22Rv1 (cell line): Measurements from ENCODE around the gene ZDHHC11B.

Source experiments
- ZFX ChIP-seq: fragments of 450-650 bp; IDR thresholded peaks from 2 replicates; pipeline ENCODE4 v1.6.1; 2017; ENCODE audit warnings: antibody characterized with exemption, borderline replicate concordance
- TF ChIP-seq, protein P1 (sequence below): fragments of 450-650 bp; IDR thresholded peaks from 2 replicates; pipeline ENCODE4 v1.5.1; 2017; ENCODE audit warnings: mild to moderate bottlenecking

DNA sequence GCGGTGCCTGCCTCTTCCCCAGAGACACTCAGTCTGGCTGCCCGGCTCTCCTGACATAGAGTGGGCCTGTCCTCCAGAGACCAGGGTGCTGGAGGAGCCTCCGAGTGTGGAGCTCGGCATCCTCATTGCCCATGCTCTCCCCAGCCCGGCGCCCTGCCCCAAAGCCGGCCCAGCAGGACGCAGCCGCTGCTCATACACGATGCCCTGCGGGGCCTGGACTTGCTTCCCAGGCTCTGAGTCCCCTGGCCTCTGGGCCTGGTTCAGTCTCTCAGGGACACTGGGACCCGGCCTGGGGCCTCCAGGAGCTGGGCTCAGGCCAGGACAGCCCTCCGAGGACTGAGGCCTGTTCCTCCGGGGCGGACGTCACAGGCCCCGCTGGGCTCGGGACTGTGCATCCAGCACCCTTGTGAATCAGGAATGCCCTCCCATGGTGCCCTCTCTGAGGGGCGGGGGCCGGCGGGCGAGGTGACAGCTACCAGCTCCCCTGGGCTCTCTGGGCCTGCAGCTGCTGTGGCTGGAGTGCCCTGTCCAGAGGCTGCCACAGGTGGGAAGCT lies 114.6 kb downstream of the ZDHHC11B start:
- TF ChIP-seq, protein P1, sequence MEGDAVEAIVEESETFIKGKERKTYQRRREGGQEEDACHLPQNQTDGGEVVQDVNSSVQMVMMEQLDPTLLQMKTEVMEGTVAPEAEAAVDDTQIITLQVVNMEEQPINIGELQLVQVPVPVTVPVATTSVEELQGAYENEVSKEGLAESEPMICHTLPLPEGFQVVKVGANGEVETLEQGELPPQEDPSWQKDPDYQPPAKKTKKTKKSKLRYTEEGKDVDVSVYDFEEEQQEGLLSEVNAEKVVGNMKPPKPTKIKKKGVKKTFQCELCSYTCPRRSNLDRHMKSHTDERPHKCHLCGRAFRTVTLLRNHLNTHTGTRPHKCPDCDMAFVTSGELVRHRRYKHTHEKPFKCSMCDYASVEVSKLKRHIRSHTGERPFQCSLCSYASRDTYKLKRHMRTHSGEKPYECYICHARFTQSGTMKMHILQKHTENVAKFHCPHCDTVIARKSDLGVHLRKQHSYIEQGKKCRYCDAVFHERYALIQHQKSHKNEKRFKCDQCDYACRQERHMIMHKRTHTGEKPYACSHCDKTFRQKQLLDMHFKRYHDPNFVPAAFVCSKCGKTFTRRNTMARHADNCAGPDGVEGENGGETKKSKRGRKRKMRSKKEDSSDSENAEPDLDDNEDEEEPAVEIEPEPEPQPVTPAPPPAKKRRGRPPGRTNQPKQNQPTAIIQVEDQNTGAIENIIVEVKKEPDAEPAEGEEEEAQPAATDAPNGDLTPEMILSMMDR, result no peak
- no peak for TF ChIP-seq ZFX
